Kidney (tissue), 14 donors: Measurements from ENCODE around the gene L3MBTL4. TPM values are rescaled to one million over a fixed set of nuclear protein-coding genes. Genes with fewer than 3 reads are reported as not detected.

Experiments used
- DNase-seq, 5 donors: peaks; one replicate each; pipeline ENCODE4 v3.0.0-alpha.2; 2013 to 2020
- FAIRE-seq: peaks from 2 replicates; lab custom pipeline; 2012; peaks lifted over from hg19 to GRCh38; lab: Jason Lieb, UNC
- H3K27ac ChIP-seq, 2 donors: one replicate each; pipeline ENCODE4 v1.7.0; 2013; ENCODE audit warnings: low read depth in 2 of 2, low read length in 2 of 2, inconsistent platforms in 1 of 2
- H3K27me3 ChIP-seq: one replicate; pipeline ENCODE4 v1.7.1; 2013; ENCODE audit warnings: low read length, inconsistent platforms; ENCODE audit not compliant: control insufficient read depth, insufficient read depth
- H3K36me3 ChIP-seq, 3 donors: one replicate each; pipeline versions ENCODE4 v1.7.0 to v1.7.1; 2013; ENCODE audit warnings: low read length in 3 of 3, control low read depth in 1 of 3, inconsistent platforms in 1 of 3; ENCODE audit not compliant: insufficient read depth in 3 of 3, control insufficient read depth in 2 of 3
- H3K4me1 ChIP-seq, 3 donors: one replicate each; pipeline versions ENCODE4 v1.7.0 to v1.7.1; 2013; ENCODE audit warnings: low read length in 3 of 3, inconsistent platforms in 1 of 3, low read depth in 1 of 3; ENCODE audit not compliant: control insufficient read depth in 2 of 3, insufficient read depth in 2 of 3
- H3K4me3 ChIP-seq, 3 donors: one replicate each; pipeline versions ENCODE4 v1.7.0 to v1.8.1; 2013; ENCODE audit warnings: low read length in 3 of 3, control low read depth in 1 of 3, inconsistent platforms in 1 of 3
- H3K9ac ChIP-seq, 3 donors: one replicate each; pipeline versions ENCODE4 v1.7.0 to v1.7.1; 2013; ENCODE audit warnings: low read length in 3 of 3, control low read depth in 1 of 3, inconsistent platforms in 1 of 3
- H3K9me3 ChIP-seq, 3 donors: one replicate each; pipeline versions ENCODE4 v1.7.0 to v1.7.1; 2013; ENCODE audit warnings: low read length in 3 of 3, control low read depth in 1 of 3, inconsistent platforms in 1 of 3; ENCODE audit not compliant: control insufficient read depth in 2 of 3, insufficient read depth in 1 of 3
- CTCF ChIP-seq: IDR thresholded peaks from 3 replicates; pipeline ENCODE4 v1.5.1; 2012; ENCODE audit warnings: mild to moderate bottlenecking, moderate library complexity, borderline replicate concordance; ENCODE audit not compliant: insufficient read depth; ENCODE audit errors: extremely low read depth
- intact Hi-C: fragments of 100-400 bp; cut with DNase I; formaldehyde crosslinking; loops from one replicate; pipeline ENCODE4 v1.11.1; 2022
- polyA plus RNA-seq: library from polyadenylated mRNA; stranded (reverse); fragments of 350-450 nt; fragmentation: Illumina TruSeq; extraction: RNeasy Lipid Tissue Mini Kit (QIAGEN cat#74804); gene quantifications from one replicate; pipeline ENCODE4 v1.2.3, GENCODE V29; 2014; ENCODE audit warnings: low read depth, low replicate concordance; ENCODE audit not compliant: insufficient read depth
- total RNA-seq: library from RNA; stranded (reverse); fragmentation: NEBNext Ultra II Directional; extraction: Animal tissue kit (Norgen Biotek cat#: 25700); gene quantifications from one replicate; pipeline ENCODE4 v1.2.1, GENCODE V29; 2021
- donor health status: control.
- donor health status: control.
- donor health status: control.
- donor health status: control.
- donor health status: control.
- donor health status: DM: yes; HTN: yes; CAD: no.
- donor health status: Normal renal cell carcinoma (clear cell type).

Gene L3MBTL4
- total and polyA plus RNA-seq, 2 donors from 2014 or later, result 3.9 to 15.2 TPM

GRCh38 chr18:6058941-6059340 is 355.8 kb downstream of the L3MBTL4 start:
- Histone ChIP-seq H3K36me3 (no peaks in the 10 kb centered on the region), H3K4me3 (no peak overlapping the region), H3K27ac (no peak overlapping the region), H3K9me3 (no peaks in the 10 kb centered on the region), H3K9ac (no peak overlapping the region), H3K27me3 (no peaks in the 10 kb centered on the region), H3K4me1 (no peaks in the 10 kb centered on the region)
- FAIRE-seq, result no peak
- intact Hi-C loops, result no loop called here
- DNase-seq, result peak in 4 of 5 donors; percentile 65 to 88 (median 80)
- no peak for TF ChIP-seq CTCF

GRCh38 chr18:6057604-6058003 is 357.1 kb downstream of the L3MBTL4 start:
- H3K36me3 ChIP-seq, result no peaks in the 10 kb centered on the region
- no peak for TF ChIP-seq CTCF
- no peaks in the 10 kb centered on the region for H3K27me3 ChIP-seq
- H3K27ac ChIP-seq, result no peak overlapping the region
- FAIRE-seq, result no peak
- H3K4me1 ChIP-seq, result no peaks in the 10 kb centered on the region
- H3K4me3 ChIP-seq, result no peak overlapping the region
- intact Hi-C loops, result no loop called here
- H3K9me3 ChIP-seq, result no peaks in the 10 kb centered on the region
- peak in 2 of 5 donors; percentile 6 to 21 for DNase-seq
- H3K9ac ChIP-seq, result no peak overlapping the region

GRCh38 chr18:6056171-6056910 is 358.4 kb downstream of the L3MBTL4 start:
- H3K4me3 ChIP-seq, result no peak overlapping the region
- H3K4me1 ChIP-seq, result no peaks in the 10 kb centered on the region
- DNase-seq (peak in 2 of 5 donors; percentile 19 to 20), FAIRE-seq (no peak)
- no peaks in the 10 kb centered on the region for H3K9me3 ChIP-seq
- H3K36me3 ChIP-seq, result no peaks in the 10 kb centered on the region
- no peak for TF ChIP-seq CTCF
- no peaks in the 10 kb centered on the region for H3K27me3 ChIP-seq
- intact Hi-C loops, result no loop called here
- H3K27ac ChIP-seq, result no peak overlapping the region
- no peak overlapping the region for H3K9ac ChIP-seq

- Histone ChIP-seq H3K4me1 (no peaks in the 10 kb centered on the region), H3K36me3 (no peaks in the 10 kb centered on the region), H3K27me3 (no peaks in the 10 kb centered on the region), H3K27ac (no peak overlapping the region), H3K4me3 (no peak overlapping the region), H3K9me3 (no peaks in the 10 kb centered on the region), H3K9ac (no peak overlapping the region)
- DNase-seq (peak in 1 of 5 donors; percentile 6), FAIRE-seq (no peak)
- intact Hi-C loops, result no loop called here
- TF ChIP-seq CTCF, result no peak
These were observed 359.0 kb downstream of the L3MBTL4 start for GRCh38 chr18:6055711-6056110.
